ENCODE measurements around the gene PRDX5. TPM values are rescaled to one million over a fixed set of nuclear protein-coding genes. Genes with fewer than 3 reads are reported as not detected.
A peak's percentile ranks its signal among the peaks of the same experiment; 100 is the strongest.

PRDX5 gene
- total RNA-seq, 5 donors from 2014 or later (not counting 1 experiment from before 2014, with no cell fraction given) = 35.8 to 86.7 (median 71.7) TPM

- WGBS (ENCODE audit: insufficient coverage) = 97% methylated on average over 15 of the region's 25 CpGs
- peak overlapping the region; percentile 63 to 84 for H3K27ac Mint-ChIP-seq
- DNase-seq = peak in 2 of 35 experiments; percentile 27 to 34
These were observed 38.8 kb downstream of the PRDX5 start for GRCh38 chr11:64356498-64357411.

GRCh38 chr11:64357446-64357845, 39.5 kb downstream of the PRDX5 start:
- Mint-ChIP-seq H3K4me3 (peak overlapping the region in 2 of 3 donors; percentile 71 to 97), H3K27me3 (no peaks in the 10 kb centered on the region), H3K4me1 (peaks cover 24 to 37% (median 31%) of the 10 kb centered on the region in 3 donors), H3K36me3 (peaks cover 8% of the 10 kb centered on the region), H3K27ac (peak overlapping the region; percentile 59 to 85), H3K9me3 (no peaks in the 10 kb centered on the region)
- Histone ChIP-seq H3K27me3 (replicated peaks in 1 of 2; ENCODE audit: control insufficient read depth in 2 of 2, extremely low read depth in 1 of 2, insufficient read depth in 2 of 2, low read length in 1 of 2) (no peaks in the 10 kb centered on the region), H3K36me3 (ENCODE audit: control insufficient read depth in 2 of 2, extremely low read depth in 1 of 2, insufficient read depth in 1 of 2, low read length in 1 of 2) (peaks cover 4 to 39% of the 10 kb centered on the region in 2 donors), H3K4me1 (ENCODE audit: control insufficient read depth in 1 of 2, extremely low read depth in 1 of 2, insufficient read depth in 2 of 2, low read length in 2 of 2) (peaks cover 14 to 47% of the 10 kb centered on the region in 2 experiments), H3K27ac (ENCODE audit: low read length) (no peak overlapping the region), H3K9me3 (no peaks in the 10 kb centered on the region), H3K4me3 (ENCODE audit: control insufficient read depth in 1 of 2, extremely low read depth in 1 of 2, low read length in 1 of 2) (no peak overlapping the region)
- DNase-seq = no peak
- CTCF ChIA-PET = no interaction called here
- POLR2A ChIA-PET = no interaction called here
- ATAC-seq (replicated peaks in 1 of 4) = no peak
- 100% methylated on average over 2 of the region's 6 CpGs for WGBS (ENCODE audit: insufficient coverage)

More at GRCh38 chr11:64356498-64357411, 38.8 kb downstream of the PRDX5 start:
- CTCF ChIA-PET = interaction anchor here (0.6 to 0.9 kb wide), 5 partner anchors 14 to 1935 kb away, joined by 3 to 13 read pairs (median 3); no protein-coding TSS in a partner anchor
- Mint-ChIP-seq H3K27me3 (no peaks in the 10 kb centered on the region), H3K36me3 (peaks cover 4% of the 10 kb centered on the region), H3K4me1 (peaks cover 24 to 35% (median 29%) of the 10 kb centered on the region in 3 donors), H3K9me3 (no peaks in the 10 kb centered on the region), H3K4me3 (peak overlapping the region in 2 of 3 donors; percentile 52 to 59)
- Histone ChIP-seq H3K27me3 (replicated peaks in 1 of 2; ENCODE audit: control insufficient read depth in 2 of 2, extremely low read depth in 1 of 2, insufficient read depth in 2 of 2, low read length in 1 of 2) (no peaks in the 10 kb centered on the region), H3K4me3 (ENCODE audit: control insufficient read depth in 1 of 2, extremely low read depth in 1 of 2, low read length in 1 of 2) (no peak overlapping the region), H3K27ac (ENCODE audit: low read length) (no peak overlapping the region), H3K9me3 (no peaks in the 10 kb centered on the region), H3K36me3 (ENCODE audit: control insufficient read depth in 2 of 2, extremely low read depth in 1 of 2, insufficient read depth in 1 of 2, low read length in 1 of 2) (peaks cover 6 to 38% of the 10 kb centered on the region in 2 donors), H3K4me1 (ENCODE audit: control insufficient read depth in 1 of 2, extremely low read depth in 1 of 2, insufficient read depth in 2 of 2, low read length in 2 of 2) (peaks cover 14 to 47% of the 10 kb centered on the region in 2 experiments)
- POLR2A ChIA-PET = no interaction called here
- ATAC-seq (replicated peaks in 1 of 4) = no peak

- POLR2A ChIA-PET = no interaction called here
- peak overlapping the region; percentile 54 to 80 for H3K4me3 ChIP-seq (ENCODE audit: control insufficient read depth in 1 of 2, extremely low read depth in 1 of 2, low read length in 1 of 2)
- peak overlapping the region; percentile 71 to 97 (median 72) for H3K4me3 Mint-ChIP-seq
These were observed 40.1 kb downstream of the PRDX5 start for GRCh38 chr11:64357904-64358535.

GRCh38 chr11:64358536-64358906, 40.6 kb downstream of the PRDX5 start:
- H3K9me3 Mint-ChIP-seq = no peaks in the 10 kb centered on the region

More at GRCh38 chr11:64357904-64358535, 40.1 kb downstream of the PRDX5 start:
- no peaks in the 10 kb centered on the region for H3K9me3 Mint-ChIP-seq
- CTCF ChIA-PET = no interaction called here
- H3K27me3 Mint-ChIP-seq = no peaks in the 10 kb centered on the region
- ATAC-seq (replicated peaks in 1 of 4) (peak in 2 of 4 experiments; percentile 22 to 68), DNase-seq (peak in 6 of 35 experiments; percentile 18 to 66 (median 52))
- WGBS (ENCODE audit: insufficient coverage) = 64% methylated on average over 9 of the region's 13 CpGs
- Histone ChIP-seq H3K27me3 (replicated peaks in 1 of 2; ENCODE audit: control insufficient read depth in 2 of 2, extremely low read depth in 1 of 2, insufficient read depth in 2 of 2, low read length in 1 of 2) (no peaks in the 10 kb centered on the region), H3K4me1 (ENCODE audit: control insufficient read depth in 1 of 2, extremely low read depth in 1 of 2, insufficient read depth in 2 of 2, low read length in 2 of 2) (peaks cover 14 to 47% of the 10 kb centered on the region in 2 experiments), H3K27ac (ENCODE audit: low read length) (peak overlapping the region; percentile 60), H3K9me3 (no peaks in the 10 kb centered on the region), H3K36me3 (ENCODE audit: control insufficient read depth in 2 of 2, extremely low read depth in 1 of 2, insufficient read depth in 1 of 2, low read length in 1 of 2) (peaks cover 5 to 37% of the 10 kb centered on the region in 2 donors)
- peak overlapping the region; percentile 59 to 85 for H3K27ac Mint-ChIP-seq
- peaks cover 24 to 37% (median 31%) of the 10 kb centered on the region in 3 donors for H3K4me1 Mint-ChIP-seq
- H3K36me3 Mint-ChIP-seq = peaks cover 12% of the 10 kb centered on the region

GRCh38 chr11:64358907-64359711, 41.2 kb downstream of the PRDX5 start, which contains the start of gene RPS6KA4:
RPS6KA4 (plus strand) TSS chr11:64359162; CDS start chr11:64359236, 74 bp downstream.
- peak within 1 kb of the TSS; percentile 60 for H3K27ac ChIP-seq (ENCODE audit: low read length)
- H3K36me3 Mint-ChIP-seq = peaks cover 14% of the 10 kb centered on the region
- peaks cover 24 to 37% (median 31%) of the 10 kb centered on the region in 3 donors for H3K4me1 Mint-ChIP-seq
- H3K4me1 ChIP-seq (ENCODE audit: control insufficient read depth in 1 of 2, extremely low read depth in 1 of 2, insufficient read depth in 2 of 2, low read length in 2 of 2) = peaks cover 14 to 47% of the 10 kb centered on the region in 2 experiments
- peak within 1 kb of the TSS; percentile 90 to 97 (median 91) for H3K4me3 Mint-ChIP-seq
- peaks cover 14 to 35% of the 10 kb centered on the region in 2 donors for H3K36me3 ChIP-seq (ENCODE audit: control insufficient read depth in 2 of 2, extremely low read depth in 1 of 2, insufficient read depth in 1 of 2, low read length in 1 of 2)
- peak within 1 kb of the TSS; percentile 85 to 87 for H3K27ac Mint-ChIP-seq
- WGBS (ENCODE audit: insufficient coverage) = under 1% methylated on average over 69 of the region's 70 CpGs
- H3K27me3 Mint-ChIP-seq = no peaks in the 10 kb centered on the region
- no peaks in the 10 kb centered on the region for H3K9me3 Mint-ChIP-seq
- DNase-seq (peak in 15 of 35 experiments; percentile 13 to 70 (median 38)), ATAC-seq (replicated peaks in 1 of 4) (peak; percentile 77 to 85 (median 82))
- H3K9me3 ChIP-seq = no peaks in the 10 kb centered on the region
- ChIA-PET CTCF (no interaction called here), POLR2A (no interaction called here)
- no peaks in the 10 kb centered on the region for H3K27me3 ChIP-seq (replicated peaks in 1 of 2; ENCODE audit: control insufficient read depth in 2 of 2, extremely low read depth in 1 of 2, insufficient read depth in 2 of 2, low read length in 1 of 2)
- peak within 1 kb of the TSS; percentile 80 to 85 for H3K4me3 ChIP-seq (ENCODE audit: control insufficient read depth in 1 of 2, extremely low read depth in 1 of 2, low read length in 1 of 2)

More at GRCh38 chr11:64358536-64358906, 40.6 kb downstream of the PRDX5 start:
- Histone ChIP-seq H3K4me1 (ENCODE audit: control insufficient read depth in 1 of 2, extremely low read depth in 1 of 2, insufficient read depth in 2 of 2, low read length in 2 of 2) (peaks cover 14 to 47% of the 10 kb centered on the region in 2 experiments), H3K27ac (ENCODE audit: low read length) (peak overlapping the region; percentile 60), H3K4me3 (ENCODE audit: control insufficient read depth in 1 of 2, extremely low read depth in 1 of 2, low read length in 1 of 2) (peak overlapping the region; percentile 54 to 80), H3K9me3 (no peaks in the 10 kb centered on the region), H3K36me3 (ENCODE audit: control insufficient read depth in 2 of 2, extremely low read depth in 1 of 2, insufficient read depth in 1 of 2, low read length in 1 of 2) (peaks cover 9 to 36% of the 10 kb centered on the region in 2 donors), H3K27me3 (replicated peaks in 1 of 2; ENCODE audit: control insufficient read depth in 2 of 2, extremely low read depth in 1 of 2, insufficient read depth in 2 of 2, low read length in 1 of 2) (no peaks in the 10 kb centered on the region)
- DNase-seq = no peak
- no peak for ATAC-seq (replicated peaks in 1 of 4)
- WGBS (ENCODE audit: insufficient coverage) = 40% methylated on average over 5 of the region's 7 CpGs
- Mint-ChIP-seq H3K27ac (no peak overlapping the region), H3K27me3 (no peaks in the 10 kb centered on the region), H3K4me1 (peaks cover 24 to 37% (median 31%) of the 10 kb centered on the region in 3 donors), H3K4me3 (peak overlapping the region; percentile 71 to 97 (median 72)), H3K36me3 (peaks cover 13% of the 10 kb centered on the region)
- POLR2A ChIA-PET = no interaction called here
- CTCF ChIA-PET = no interaction called here
